Endothelial cell of umbilical vein (primary cell): Measurements from ENCODE around the gene RASAL2. TPM values are rescaled to one million over a fixed set of nuclear protein-coding genes. Genes with fewer than 3 reads are reported as not detected.

Source experiments
- BruUV-seq: library from RNA; stranded (reverse); fragments of 400-500 nt; replicated peaks from 2 replicates; lab custom pipeline; 2021; lab: Mats Ljungman, UMichigan
- CTCF ChIA-PET: fragments of 300-600, 350-600 bp; sonication (Branson Sonifier 250); formaldehyde crosslinking; loops from one replicate; lab custom pipeline; 2021; ENCODE audit warnings: antibody characterized with exemption, inconsistent platforms; lab: Charles Lee
- POLR2A ChIA-PET: fragments of 300-600, 350-600 bp; sonication (Branson Sonifier 250); formaldehyde crosslinking; loops from one replicate; lab custom pipeline; 2021; ENCODE audit warnings: antibody characterized with exemption, inconsistent platforms; lab: Charles Lee
- DNase-seq: peaks from one replicate; pipeline ENCODE4 v3.0.0-alpha.2; 2011; ENCODE audit warnings: low read depth, low spot score
- FAIRE-seq: peaks from 2 replicates; lab custom pipeline; 2011; peaks lifted over from hg19 to GRCh38; lab: Jason Lieb, UNC
- H2AFZ ChIP-seq: 2 replicates; pipeline ENCODE4 v1.6.0; 2012; ENCODE audit warnings: low read depth, low read length, control low read depth, inconsistent platforms
- H3K27ac ChIP-seq: 2 replicates; pipeline ENCODE4 v1.5.1; 2011; ENCODE audit warnings: low read depth, mild to moderate bottlenecking, control low read depth, low read length, moderate library complexity; ENCODE audit not compliant: insufficient read depth
- H3K27me3 ChIP-seq, 2 experiments: 2 replicates each; pipeline versions ENCODE4 v1.6.0 to v1.6.1; 2011; ENCODE audit warnings: low read length in 2 of 2, mixed read lengths in 1 of 2; ENCODE audit not compliant: control insufficient read depth in 2 of 2, insufficient read depth in 2 of 2
- H3K36me3 ChIP-seq, 2 experiments: 2 replicates in 1 of 2; 3 replicates in 1 of 2; pipeline ENCODE4 v1.5.1; 2011; ENCODE audit warnings: low read length in 2 of 2, mild to moderate bottlenecking in 1 of 2, moderate library complexity in 1 of 2; ENCODE audit not compliant: control insufficient read depth in 2 of 2, insufficient read depth in 2 of 2; ENCODE audit errors: extremely low read depth in 1 of 2
- H3K4me1 ChIP-seq: 3 replicates; pipeline ENCODE4 v1.5.1; 2011; ENCODE audit warnings: mild to moderate bottlenecking, low read length; ENCODE audit not compliant: control insufficient read depth, insufficient read depth; ENCODE audit errors: extremely low read depth
- H3K4me2 ChIP-seq: 2 replicates; pipeline ENCODE4 v1.6.1; 2011; ENCODE audit warnings: low read length, control low read depth, mixed read lengths; ENCODE audit not compliant: insufficient read depth
- H3K4me3 ChIP-seq, 3 experiments: fragments of 200-600 bp in 1 of 3; sonication (generic), shearing (Covaris generic) in 1 of 3; replicated peaks in 1 of 3; 2 replicates each; pipeline ENCODE4 v1.5.1; 2011 to 2016; ENCODE audit warnings: control low read depth in 3 of 3, low read length in 3 of 3, mild to moderate bottlenecking in 2 of 3, inconsistent platforms in 1 of 3, low read depth in 1 of 3, moderate library complexity in 1 of 3; ENCODE audit not compliant: insufficient read depth in 1 of 3
- H3K79me2 ChIP-seq: 2 replicates; pipeline ENCODE4 v1.6.0; 2012; ENCODE audit warnings: low read length, inconsistent platforms; ENCODE audit not compliant: control insufficient read depth, insufficient read depth
- H3K9ac ChIP-seq: replicated peaks from 2 replicates; pipeline ENCODE3; 2011; ENCODE audit warnings: low read length, control low read depth; ENCODE audit not compliant: insufficient read depth; ENCODE audit errors: extremely low read depth
- H3K9me1 ChIP-seq: replicated peaks from 3 replicates; pipeline ENCODE4 v1.6.0; 2011; ENCODE audit warnings: mild to moderate bottlenecking, low read length; ENCODE audit not compliant: control insufficient read depth, insufficient read depth; ENCODE audit errors: extremely low read depth
- H3K9me3 ChIP-seq: replicated peaks from 2 replicates; pipeline ENCODE4 v1.5.1; 2012; ENCODE audit warnings: low read length, inconsistent platforms; ENCODE audit not compliant: control insufficient read depth, insufficient read depth
- H4K20me1 ChIP-seq: replicated peaks from 2 replicates; pipeline ENCODE3; 2011; ENCODE audit warnings: mild to moderate bottlenecking, low read length; ENCODE audit not compliant: control insufficient read depth, insufficient read depth; ENCODE audit errors: extremely low read depth
- EZH2 ChIP-seq: IDR thresholded peaks from 2 replicates; pipeline ENCODE4 v1.6.1; 2012; ENCODE audit warnings: borderline replicate concordance, low read depth, mild to moderate bottlenecking, moderate library complexity, low read length, inconsistent platforms; ENCODE audit not compliant: severe bottlenecking
- FOS ChIP-seq: IDR thresholded peaks from 2 replicates; pipeline ENCODE4 v1.6.1; 2011; ENCODE audit warnings: mild to moderate bottlenecking, low read length, moderate library complexity, borderline replicate concordance; ENCODE audit not compliant: insufficient read depth
- GATA2 ChIP-seq: IDR thresholded peaks from 2 replicates; pipeline ENCODE4 v1.7.0; 2011; ENCODE audit warnings: low read depth, mild to moderate bottlenecking, moderate library complexity, mixed read lengths, low read length; ENCODE audit not compliant: insufficient read length, insufficient read depth
- JUN ChIP-seq: IDR thresholded peaks from 2 replicates; pipeline ENCODE4 v1.6.1; 2011; ENCODE audit warnings: borderline replicate concordance, low read depth; ENCODE audit not compliant: insufficient read length, insufficient read depth
- MYC ChIP-seq: IDR thresholded peaks from one replicate; pipeline ENCODE4 v1.6.1; 2011; ENCODE audit warnings: mild to moderate bottlenecking, low read depth, low read length
- POLR2A ChIP-seq: IDR thresholded peaks from 2 replicates; pipeline ENCODE4 v1.6.1; 2012; ENCODE audit warnings: low read depth, mild to moderate bottlenecking, control low read depth, low read length
- POLR2AphosphoS5 ChIP-seq: IDR thresholded peaks from 2 replicates; pipeline ENCODE4 v1.6.1; 2012; ENCODE audit warnings: low read depth, mild to moderate bottlenecking, control low read depth, low read length, moderate library complexity; ENCODE audit not compliant: insufficient read depth
- dilution Hi-C: fragments of 300-500 bp; cut with MboI; formaldehyde crosslinking; loops from one replicate; pipeline ENCODE4 v1.15.0; 2019; ENCODE audit warnings: low sequenced_read_pairs; ENCODE audit not compliant: extremely low pct_ligation_motif_present
- intact Hi-C: fragments of 100-400 bp; cut with micrococcal nuclease; formaldehyde crosslinking; loops from one replicate; pipeline ENCODE4 v1.10.0; 2022
- polyA plus RNA-seq, 4 experiments: library from polyadenylated mRNA; depleted of rRNA in 3 of 4; stranded (reverse) in 3 of 4; unstranded in 1 of 4; fragments of >200 nt; gene quantifications; 2 replicates each; pipeline versions ENCODE4 v1.2.1 to v1.2.3, GENCODE V29; 2011 to 2012; ENCODE audit warnings: missing spikeins in 1 of 4
- total RNA-seq: library from RNA; stranded (reverse); gene quantifications from 2 replicates; pipeline ENCODE4 v1.2.3, GENCODE V29; 2021
- TF ChIP-seq, protein P1 (sequence below): IDR thresholded peaks from 2 replicates; pipeline ENCODE4 v1.6.1; 2011; ENCODE audit not compliant: insufficient read depth, insufficient read length
- TF ChIP-seq, protein P2 (sequence below), 2 donors: IDR thresholded peaks; 1 replicate in 1 of 2; 2 replicates in 1 of 2; pipeline ENCODE4 v1.5.1; 2011; ENCODE audit warnings: low read length in 2 of 2, mild to moderate bottlenecking in 2 of 2, moderate library complexity in 2 of 2, control low read depth in 1 of 2, inconsistent platforms in 1 of 2, low read depth in 1 of 2; ENCODE audit not compliant: insufficient read depth in 1 of 2; ENCODE audit errors: extremely low read depth in 1 of 2

RASAL2 gene
- total and polyA plus RNA-seq, 2 donors (not counting 3 experiments of a cell fraction or from before 2014, with no cell fraction given): 12.5 to 15.5 TPM

DNA sequence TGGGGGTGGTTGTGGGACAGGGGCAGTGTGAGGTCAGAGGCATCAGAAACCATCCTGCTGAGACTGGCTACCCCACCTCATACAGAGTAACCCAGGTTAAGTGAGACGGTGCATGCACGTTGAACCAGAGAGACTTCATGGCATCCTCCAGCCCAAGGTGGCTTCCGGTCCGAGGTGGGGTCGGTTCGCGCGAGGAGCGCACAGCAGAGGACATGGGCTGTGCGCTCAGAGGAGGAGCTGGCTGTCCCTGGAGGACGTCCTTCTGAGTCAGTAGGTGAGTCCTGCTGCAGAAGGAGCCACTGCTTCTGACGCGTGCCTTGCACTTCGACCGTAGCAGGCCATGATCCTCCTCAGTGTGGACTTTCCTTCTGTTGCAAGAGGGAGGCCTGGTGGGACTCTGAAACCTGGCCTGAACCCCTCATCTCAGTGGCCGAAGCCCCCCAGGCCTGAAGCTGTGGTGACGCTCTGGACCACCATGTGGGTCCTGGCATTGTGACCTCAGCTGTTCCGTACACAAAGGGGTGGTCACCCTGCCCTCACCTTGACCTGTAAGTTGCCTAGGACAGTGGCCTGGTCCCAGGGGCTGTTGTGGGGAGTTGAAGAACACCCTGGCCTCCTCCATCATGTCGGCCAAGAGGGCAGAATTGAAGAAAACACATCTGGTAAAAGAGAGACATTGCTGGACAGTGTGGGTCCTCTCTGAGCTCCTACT is 418.8 kb downstream of the RASAL2 start, which contains the start of gene TEX35:
Gene TEX35 (plus strand): TSS at position 544 of the 712 bp plus-strand sequence. CDS start 80 bp downstream, at position 624.
- no peak for FAIRE-seq
- H3K9ac ChIP-seq: no peak within 1 kb of the TSS
- H3K4me3 ChIP-seq: no peak within 1 kb of the TSS
- H4K20me1 ChIP-seq: no peaks in the 10 kb centered on the region
- dilution Hi-C loops (no loop called here), intact Hi-C loops (no loop called here)
- TF ChIP-seq, protein P1, sequence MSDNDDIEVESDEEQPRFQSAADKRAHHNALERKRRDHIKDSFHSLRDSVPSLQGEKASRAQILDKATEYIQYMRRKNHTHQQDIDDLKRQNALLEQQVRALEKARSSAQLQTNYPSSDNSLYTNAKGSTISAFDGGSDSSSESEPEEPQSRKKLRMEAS: no peak
- TF ChIP-seq GATA2 (no peak), EZH2 (no peak), JUN (no peak), POLR2A (no peak), MYC (no peak), POLR2AphosphoS5 (no peak), FOS (no peak)
- TF ChIP-seq, protein P2, sequence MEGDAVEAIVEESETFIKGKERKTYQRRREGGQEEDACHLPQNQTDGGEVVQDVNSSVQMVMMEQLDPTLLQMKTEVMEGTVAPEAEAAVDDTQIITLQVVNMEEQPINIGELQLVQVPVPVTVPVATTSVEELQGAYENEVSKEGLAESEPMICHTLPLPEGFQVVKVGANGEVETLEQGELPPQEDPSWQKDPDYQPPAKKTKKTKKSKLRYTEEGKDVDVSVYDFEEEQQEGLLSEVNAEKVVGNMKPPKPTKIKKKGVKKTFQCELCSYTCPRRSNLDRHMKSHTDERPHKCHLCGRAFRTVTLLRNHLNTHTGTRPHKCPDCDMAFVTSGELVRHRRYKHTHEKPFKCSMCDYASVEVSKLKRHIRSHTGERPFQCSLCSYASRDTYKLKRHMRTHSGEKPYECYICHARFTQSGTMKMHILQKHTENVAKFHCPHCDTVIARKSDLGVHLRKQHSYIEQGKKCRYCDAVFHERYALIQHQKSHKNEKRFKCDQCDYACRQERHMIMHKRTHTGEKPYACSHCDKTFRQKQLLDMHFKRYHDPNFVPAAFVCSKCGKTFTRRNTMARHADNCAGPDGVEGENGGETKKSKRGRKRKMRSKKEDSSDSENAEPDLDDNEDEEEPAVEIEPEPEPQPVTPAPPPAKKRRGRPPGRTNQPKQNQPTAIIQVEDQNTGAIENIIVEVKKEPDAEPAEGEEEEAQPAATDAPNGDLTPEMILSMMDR (IDR thresholded peaks at IDR 0.05; ENCODE audit: extremely low read depth in 1 of 2, insufficient read depth in 1 of 2, low read depth in 1 of 2, low read length in 2 of 2): no peak
- H3K27me3 ChIP-seq: peaks cover 0 to 3% of the 10 kb centered on the region in 2 experiments
- no peaks in the 10 kb centered on the region for H3K9me1 ChIP-seq
- no peak within 1 kb of the TSS for H2AFZ ChIP-seq
- DNase-seq: no peak
- H3K4me2 ChIP-seq: no peak within 1 kb of the TSS
- no peaks in the 10 kb centered on the region for H3K36me3 ChIP-seq
- ChIA-PET CTCF (interaction anchor here (1.6 to 2.9 kb wide), 2 partner anchors 12 to 13 kb away, joined by 5 to 13 read pairs; no protein-coding TSS in a partner anchor), POLR2A (no interaction called here)
- no peaks in the 10 kb centered on the region for H3K79me2 ChIP-seq
- H3K9me3 ChIP-seq: no peaks in the 10 kb centered on the region
- H3K4me1 ChIP-seq: no peaks in the 10 kb centered on the region
- no peak within 1 kb of the TSS for H3K27ac ChIP-seq
- no TSS peak for BruUV-seq
